Middle frontal gyrus (tissue), 1 donor: Measurements from ENCODE around the gene PLAAT1.

ENCODE experiments used
- DNase-seq: peaks from one replicate; pipeline ENCODE4 v3.0.0-alpha.2; 2015; ENCODE audit warnings: low spot score; ENCODE audit errors: extremely low spot score

PLAAT1 gene

DNA sequence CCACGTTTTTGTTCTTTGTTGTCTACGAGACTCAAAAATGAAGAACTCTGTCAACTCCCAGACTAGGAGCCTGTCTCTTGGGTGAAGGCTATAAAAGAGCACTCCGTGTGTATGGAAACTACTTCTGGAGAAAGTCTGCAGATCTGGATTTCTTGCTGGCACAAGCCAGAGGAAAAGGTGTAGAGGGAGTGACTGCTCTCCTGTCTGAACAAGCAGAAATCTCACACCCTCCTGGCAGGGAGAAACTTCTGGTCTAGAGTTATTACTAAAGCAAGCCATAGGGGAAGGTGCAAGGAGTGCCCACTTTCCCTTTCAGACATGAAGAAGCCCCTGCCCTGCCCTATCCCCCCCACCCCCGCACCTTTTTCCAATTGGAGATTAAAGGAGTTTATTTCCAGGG lies 9.5 kb downstream of the PLAAT1 start:
- no peak for DNase-seq

DNA sequence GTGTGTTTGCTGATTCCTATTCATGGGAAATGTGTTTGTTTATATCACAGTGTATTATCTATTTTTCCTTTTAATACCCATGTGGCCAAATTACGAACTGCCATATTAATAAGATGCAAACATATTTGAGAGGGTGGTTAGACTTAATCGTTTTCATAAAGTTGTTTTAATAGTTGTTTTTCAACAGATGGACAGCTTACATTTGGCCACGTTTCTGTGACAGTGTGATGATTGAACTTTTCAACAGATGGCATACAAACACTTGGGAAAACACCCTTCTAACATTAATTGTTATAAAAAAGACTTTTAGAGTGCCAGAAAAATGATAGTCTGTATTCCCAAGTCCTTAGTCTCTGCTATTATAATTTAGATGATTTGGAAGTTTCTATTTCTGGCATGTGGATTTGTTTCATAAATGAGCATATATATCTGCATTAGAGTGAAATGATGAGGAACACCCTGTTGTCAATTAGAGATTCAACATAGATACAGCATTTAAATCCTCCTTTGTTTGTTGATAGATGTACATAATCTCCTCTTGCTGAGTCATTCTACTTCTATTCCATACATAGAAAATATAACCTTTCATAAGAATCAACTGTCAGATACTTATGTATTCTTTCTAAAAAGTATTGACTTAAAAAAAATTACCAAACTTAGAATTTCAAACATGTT lies 13.1 kb downstream of the PLAAT1 start:
- DNase-seq: no peak

DNA sequence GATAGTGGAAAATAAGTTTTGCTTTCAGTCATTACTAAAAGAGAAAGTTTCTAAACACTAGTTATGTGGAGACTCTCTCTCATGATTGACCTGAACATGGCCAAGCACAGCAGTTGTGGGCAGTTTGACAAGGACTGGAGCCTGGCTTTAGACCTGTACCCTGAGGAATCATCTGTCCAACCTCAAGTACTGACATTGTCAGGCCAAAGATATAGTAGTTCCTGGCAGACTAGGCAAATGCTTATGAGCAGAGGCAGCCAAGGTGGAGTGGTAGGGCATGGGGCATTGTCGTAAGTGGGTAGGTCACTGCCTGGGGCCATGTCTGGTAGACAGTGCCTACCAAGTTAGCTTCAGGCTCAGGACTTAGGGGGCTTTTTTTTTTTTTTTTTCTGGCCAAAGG lies 20.9 kb downstream of the PLAAT1 start:
- DNase-seq: no peak

- DNase-seq: no peak
Observed at GRCh38 chr3:193262707-193263106, 21.7 kb downstream of the PLAAT1 start.

GRCh38 chr3:193269343-193270028 lies 28.5 kb downstream of the PLAAT1 start:
- no peak for DNase-seq

DNA sequence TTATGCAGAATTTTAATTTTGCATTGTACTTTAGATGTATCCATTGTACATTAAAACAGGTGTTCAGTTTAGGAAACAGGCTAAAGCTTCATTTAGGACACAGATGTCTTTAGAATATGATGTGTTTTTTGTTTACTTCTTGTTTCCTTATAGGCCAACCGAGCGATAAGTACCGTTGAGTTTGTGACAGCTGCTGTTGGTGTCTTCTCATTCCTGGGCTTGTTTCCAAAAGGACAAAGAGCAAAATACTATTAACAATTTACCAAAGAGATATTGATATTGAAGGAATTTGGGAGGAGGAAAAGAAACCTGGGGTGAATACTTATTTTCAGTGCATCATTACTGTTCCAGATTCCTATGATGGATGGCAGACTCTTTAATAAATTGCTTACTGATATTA lies 29.4 kb downstream of the PLAAT1 start:
- DNase-seq: no peak

DNA sequence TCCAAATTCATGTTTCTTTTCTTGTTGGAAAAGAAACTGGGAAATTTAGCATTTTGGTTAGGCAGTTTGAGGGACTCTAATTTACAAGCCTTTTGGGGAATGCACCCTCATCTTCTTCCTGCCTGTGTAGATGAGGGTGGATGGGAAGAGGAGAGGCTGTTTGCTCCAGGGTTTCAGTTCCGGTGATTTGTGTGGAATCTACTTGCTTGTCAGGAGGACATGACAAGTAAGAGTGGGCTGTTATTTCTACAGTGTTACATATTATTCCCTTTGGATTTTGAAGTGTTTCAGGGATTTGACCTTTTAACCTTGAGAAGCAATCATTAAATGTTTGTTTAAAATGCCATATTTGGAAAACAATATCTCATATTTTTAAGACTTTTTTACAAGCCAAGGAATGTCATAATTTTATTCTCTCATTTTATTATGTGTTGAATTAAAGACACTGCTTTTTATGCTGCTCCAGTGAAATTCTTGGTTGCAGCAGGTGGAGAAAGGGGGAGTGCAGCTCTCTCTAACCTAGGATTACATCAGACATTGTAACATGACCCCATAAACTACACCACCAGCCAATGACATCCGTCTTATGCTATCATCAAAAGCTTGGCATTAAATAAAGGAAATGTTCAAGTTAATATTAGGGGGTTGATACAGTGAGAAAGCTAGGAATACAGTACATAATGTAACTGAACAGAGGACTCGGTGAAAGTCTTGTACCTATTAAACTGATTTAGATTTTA lies 30.2 kb downstream of the PLAAT1 start:
- DNase-seq: no peak

- DNase-seq: no peak
Observed at GRCh38 chr3:193292386-193292785, 51.4 kb downstream of the PLAAT1 start.

DNA sequence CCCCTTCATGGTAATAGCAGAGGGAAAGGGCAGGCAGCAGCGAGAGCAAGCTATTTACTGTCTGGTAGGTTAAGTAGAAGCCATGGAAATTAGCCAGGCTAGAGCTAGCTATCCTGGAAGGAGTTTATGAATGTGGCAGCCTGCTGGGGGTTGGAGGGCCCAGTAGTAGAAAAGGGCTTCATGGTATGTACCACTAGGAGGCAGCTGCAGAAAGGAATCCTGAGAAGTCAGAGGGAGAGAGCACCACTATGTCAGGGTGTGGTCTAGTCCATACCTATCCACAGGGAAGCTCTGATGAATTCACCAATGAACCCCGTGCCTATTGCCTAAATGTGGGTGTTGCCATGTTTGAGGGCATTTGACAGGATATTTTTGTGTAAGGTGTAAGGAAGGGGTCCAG lies 55.0 kb downstream of the PLAAT1 start:
- DNase-seq: no peak

GRCh38 chr3:193297421-193297820 lies 56.4 kb downstream of the PLAAT1 start:
- DNase-seq: no peak

DNA sequence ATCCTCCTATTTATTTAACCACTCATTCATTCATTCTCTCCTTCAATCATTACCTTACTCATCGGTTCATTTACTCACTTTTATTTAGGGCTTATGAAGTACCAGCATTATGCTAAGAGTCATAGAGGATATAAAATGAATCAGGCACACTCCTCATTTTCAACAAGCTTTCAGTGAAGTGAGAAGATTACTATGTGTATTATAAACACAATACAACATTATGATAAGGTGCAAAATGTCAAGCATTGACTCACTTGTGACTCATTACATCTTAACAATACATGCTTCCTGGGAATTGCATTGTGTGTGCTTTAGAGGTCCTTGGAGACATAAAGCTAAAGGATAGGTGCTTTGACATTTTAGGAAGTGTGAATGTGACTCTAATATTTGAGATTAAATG lies 60.4 kb downstream of the PLAAT1 start:
- no peak for DNase-seq

- no peak for DNase-seq
Observed at GRCh38 chr3:193305356-193305755, 64.3 kb downstream of the PLAAT1 start.

GRCh38 chr3:193310914-193311723 lies 70.1 kb downstream of the PLAAT1 start:
- DNase-seq: no peak

DNA sequence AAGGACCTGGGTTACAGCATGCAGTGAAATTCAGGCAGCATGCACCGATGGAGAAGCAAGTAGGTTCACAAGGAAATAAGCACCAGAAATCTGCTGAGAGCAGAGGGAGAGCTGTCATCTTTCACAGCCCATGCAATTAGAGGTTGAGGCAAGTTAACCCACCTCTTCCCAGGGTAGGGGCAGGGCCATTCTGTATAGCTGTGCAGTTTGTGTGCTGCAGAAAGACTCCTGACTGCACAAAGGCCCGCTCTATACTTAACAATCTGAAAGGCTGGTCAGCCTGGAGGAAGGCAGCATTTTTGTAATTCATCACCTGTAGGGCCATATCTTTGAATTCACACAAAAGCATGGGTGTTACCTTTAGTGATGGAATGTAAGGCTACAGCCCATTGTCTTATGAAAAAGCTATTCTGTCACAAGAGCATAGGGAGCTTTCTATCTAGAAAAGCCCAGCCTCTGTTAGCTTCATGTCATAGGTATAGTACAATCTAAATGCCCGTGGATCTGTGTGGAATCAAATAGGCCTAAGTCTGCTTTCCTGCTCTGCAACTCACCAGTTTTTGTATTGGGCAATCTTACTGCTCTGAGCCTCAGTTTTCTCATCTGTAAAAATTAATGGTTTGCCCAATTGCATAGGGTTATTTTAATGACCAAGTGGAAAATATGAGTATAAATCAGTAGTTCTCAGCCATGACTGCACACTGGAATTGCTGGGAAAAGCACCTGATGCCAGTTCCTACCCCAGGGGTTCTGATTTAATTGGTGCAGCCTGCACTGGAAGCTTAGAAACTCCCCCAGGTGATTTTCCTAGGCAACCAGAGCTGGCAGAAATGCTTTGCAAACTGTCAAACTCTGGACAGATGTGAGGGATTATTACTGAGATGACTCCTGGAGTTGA lies 72.3 kb downstream of the PLAAT1 start:
- no peak for DNase-seq

GRCh38 chr3:193314161-193314560 lies 73.1 kb downstream of the PLAAT1 start:
- DNase-seq: no peak

DNA sequence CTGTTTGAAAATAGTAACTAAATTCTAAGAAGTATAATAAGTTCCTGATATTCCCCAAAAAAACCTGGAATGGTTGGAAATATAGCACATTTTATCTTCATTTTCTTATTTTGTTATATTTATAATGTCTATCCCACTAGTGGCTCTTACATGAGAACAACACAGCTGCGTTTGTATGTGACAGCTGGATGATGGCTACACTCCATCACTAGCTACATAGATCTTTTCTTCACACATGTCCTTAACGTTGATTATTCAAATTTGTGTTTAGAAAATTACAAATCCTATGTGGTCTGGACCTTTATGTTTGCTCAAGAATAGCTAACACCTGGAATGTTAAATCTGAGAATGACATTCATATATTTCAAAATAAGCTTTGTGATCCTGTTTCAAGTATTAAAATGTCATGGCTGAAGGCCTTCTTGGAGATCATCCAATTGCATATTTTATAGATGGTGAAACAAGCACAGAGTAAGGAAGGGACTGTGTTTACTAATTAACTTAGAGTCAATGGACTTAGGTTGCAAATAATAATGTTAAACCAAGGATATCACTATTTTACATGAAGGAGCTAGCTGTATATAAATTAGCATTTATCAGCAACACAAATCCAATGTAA lies 76.8 kb downstream of the PLAAT1 start:
- no peak for DNase-seq
